ENCODE results near the gene ABCA1. TPM values are rescaled to one million over a fixed set of nuclear protein-coding genes. Genes with fewer than 3 reads are reported as not detected.

ABCA1 gene
- total RNA-seq, 1 donor from 2014 or later = 30.7 TPM

GRCh38 chr9:104815851-104816565 lies 111.9 kb downstream of the ABCA1 start:
- no peaks in the 10 kb centered on the region for H3K9me3 ChIP-seq
- TF ChIP-seq POLR2A (IDR thresholded peaks at IDR 0.05) = no peak
- TF ChIP-seq POLR2AphosphoS5 (IDR thresholded peaks at IDR 0.05; ENCODE audit: insufficient read depth in 1 of 2, low read depth in 1 of 2) = no peak
- no peak for TF ChIP-seq CTCF (IDR thresholded peaks at IDR 0.05)
- DNase-seq (ENCODE audit: extremely low spot score in 2 of 2) = no peak
- H3K4me1 ChIP-seq = peaks cover 3% of the 10 kb centered on the region
- no peak overlapping the region for H3K27ac ChIP-seq
- H3K36me3 ChIP-seq = peaks cover 6 to 96% of the 10 kb centered on the region in 2 donors
- no peaks in the 10 kb centered on the region for H3K27me3 ChIP-seq
- intact Hi-C loops (cut with DNase I) = no loop called here
- H3K4me3 ChIP-seq = no peak overlapping the region

GRCh38 chr9:104810421-104811339 lies 117.3 kb downstream of the ABCA1 start:
- intact Hi-C loops (cut with DNase I) = no loop called here
- H3K27ac ChIP-seq = no peak overlapping the region

GRCh38 chr9:104808035-104808614 lies 119.8 kb downstream of the ABCA1 start:
- intact Hi-C loops (cut with DNase I) = no loop called here
- Histone ChIP-seq H3K27me3 (no peaks in the 10 kb centered on the region), H3K27ac (no peak overlapping the region), H3K4me3 (no peak overlapping the region), H3K9me3 (no peaks in the 10 kb centered on the region), H3K4me1 (peaks cover 7% of the 10 kb centered on the region), H3K36me3 (peaks cover 6 to 91% of the 10 kb centered on the region in 2 donors)
- no peak for DNase-seq (ENCODE audit: extremely low spot score in 2 of 2)
- TF ChIP-seq CTCF (IDR thresholded peaks at IDR 0.05) = no peak
- TF ChIP-seq POLR2A (IDR thresholded peaks at IDR 0.05) = no peak
- no peak for TF ChIP-seq POLR2AphosphoS5 (IDR thresholded peaks at IDR 0.05; ENCODE audit: insufficient read depth in 1 of 2, low read depth in 1 of 2)

More at GRCh38 chr9:104810421-104811339, 117.3 kb downstream of the ABCA1 start:
- H3K4me1 ChIP-seq = peaks cover 7% of the 10 kb centered on the region
- no peaks in the 10 kb centered on the region for H3K27me3 ChIP-seq
- peaks cover 6 to 91% of the 10 kb centered on the region in 2 donors for H3K36me3 ChIP-seq
- no peak for TF ChIP-seq POLR2A (IDR thresholded peaks at IDR 0.05)
- no peak for TF ChIP-seq CTCF (IDR thresholded peaks at IDR 0.05)
- TF ChIP-seq POLR2AphosphoS5 (IDR thresholded peaks at IDR 0.05; ENCODE audit: insufficient read depth in 1 of 2, low read depth in 1 of 2) = no peak
- H3K9me3 ChIP-seq = no peaks in the 10 kb centered on the region
- no peak overlapping the region for H3K4me3 ChIP-seq
- DNase-seq (ENCODE audit: extremely low spot score in 2 of 2) = no peak

- no peak for DNase-seq (ENCODE audit: extremely low spot score in 2 of 2)
- Histone ChIP-seq H3K27me3 (no peaks in the 10 kb centered on the region), H3K27ac (no peak overlapping the region), H3K36me3 (peaks cover 0 to 96% of the 10 kb centered on the region in 2 donors), H3K4me1 (no peaks in the 10 kb centered on the region), H3K4me3 (no peak overlapping the region), H3K9me3 (no peaks in the 10 kb centered on the region)
- TF ChIP-seq CTCF (IDR thresholded peaks at IDR 0.05) (no peak), POLR2AphosphoS5 (IDR thresholded peaks at IDR 0.05; ENCODE audit: insufficient read depth in 1 of 2, low read depth in 1 of 2) (no peak), POLR2A (IDR thresholded peaks at IDR 0.05) (no peak)
- intact Hi-C loops (cut with DNase I) = no loop called here
These were observed 122.5 kb downstream of the ABCA1 start for GRCh38 chr9:104805441-104805840.

All from vagina (tissue), 2 donors.